RCC 7860 (cell line): Measurements from ENCODE around the gene SLC25A25.

Source experiments
- DNase-seq: peaks from one replicate; pipeline ENCODE4 v3.0.0-alpha.2; 2015; ENCODE audit warnings: low spot score
- FAIRE-seq: peaks from 2 replicates; lab custom pipeline; 2012; peaks lifted over from hg19 to GRCh38; lab: Jason Lieb, UNC

SLC25A25 gene

DNA sequence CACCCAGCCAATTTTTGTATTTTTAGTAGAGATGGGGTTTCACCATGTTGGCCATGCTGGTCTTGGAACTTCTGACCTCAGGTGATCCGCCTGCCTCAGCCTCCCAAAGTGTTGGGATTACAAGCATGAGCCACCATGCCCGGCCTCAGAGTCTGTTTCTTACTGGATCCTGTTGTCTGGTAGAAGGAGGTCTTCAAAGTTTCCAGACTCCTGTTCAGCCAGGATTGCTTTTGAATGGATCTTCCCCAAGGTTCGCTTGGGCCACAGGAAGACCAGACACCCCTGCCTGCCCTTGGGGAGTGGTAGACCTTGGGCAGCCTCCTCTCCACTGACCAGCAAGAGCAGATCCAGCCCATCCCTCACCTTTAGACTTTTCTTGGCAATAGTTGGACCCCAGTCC is 73.6 kb downstream of the SLC25A25 start:
- DNase-seq, result no peak
- no peak for FAIRE-seq

GRCh38 chr9:128142061-128142460 is 74.0 kb downstream of the SLC25A25 start:
- FAIRE-seq, result no peak
- DNase-seq, result no peak

- FAIRE-seq (no peak), DNase-seq (no peak)
These were observed 74.6 kb downstream of the SLC25A25 start for GRCh38 chr9:128142596-128142995.

- FAIRE-seq (no peak), DNase-seq (no peak)
These were observed 75.7 kb downstream of the SLC25A25 start for GRCh38 chr9:128143525-128144238.

DNA sequence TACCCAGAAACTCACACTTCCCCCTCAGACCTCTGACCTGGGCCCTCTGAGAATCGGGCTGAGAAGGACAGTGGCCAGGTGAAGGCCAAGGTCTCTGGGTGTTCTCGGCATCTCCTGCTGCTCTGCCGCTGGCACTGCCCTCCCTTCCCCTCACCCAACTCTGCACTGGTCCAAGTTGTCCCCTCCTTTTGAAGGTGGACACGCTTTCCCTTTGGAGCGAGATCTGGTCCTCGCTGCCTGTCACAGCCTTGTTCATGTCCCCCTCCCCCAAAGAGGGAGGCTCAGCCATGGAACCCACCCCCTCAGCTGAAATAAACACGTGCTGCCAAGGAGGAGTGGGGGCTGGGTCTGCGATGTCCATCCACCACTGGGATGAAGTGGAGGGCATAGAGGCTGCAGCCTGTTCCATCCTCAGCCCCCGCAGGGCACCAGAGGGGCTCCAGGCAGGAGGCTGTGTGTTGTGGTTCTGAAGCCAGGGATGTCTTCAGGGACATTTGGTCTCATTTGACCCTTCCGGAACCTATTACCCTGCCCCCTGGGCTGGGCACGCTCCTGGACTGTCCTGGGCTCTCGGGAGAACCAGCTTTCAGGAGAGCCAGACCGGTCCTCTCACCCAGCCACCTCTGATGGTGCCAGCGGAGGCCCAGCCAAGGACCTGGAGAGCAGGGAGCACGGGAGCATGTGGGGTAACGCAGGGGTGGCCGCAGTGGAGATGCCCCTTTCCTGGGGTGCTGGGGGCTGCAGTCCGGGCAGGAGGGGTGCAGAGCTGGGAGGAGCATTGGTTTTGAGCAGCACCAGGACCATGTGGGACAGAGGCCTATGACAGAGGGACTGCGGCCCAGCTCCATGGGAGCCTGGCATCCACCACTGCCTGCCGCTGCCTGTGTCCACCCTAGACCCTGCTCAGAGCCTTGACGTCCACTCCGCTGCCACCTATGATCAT is 76.5 kb downstream of the SLC25A25 start:
- FAIRE-seq, result no peak
- no peak for DNase-seq

GRCh38 chr9:128145536-128145935 is 77.5 kb downstream of the SLC25A25 start:
- FAIRE-seq (no peak), DNase-seq (no peak)

GRCh38 chr9:128145951-128146351 is 77.9 kb downstream of the SLC25A25 start:
- no peak for DNase-seq
- no peak for FAIRE-seq

DNA sequence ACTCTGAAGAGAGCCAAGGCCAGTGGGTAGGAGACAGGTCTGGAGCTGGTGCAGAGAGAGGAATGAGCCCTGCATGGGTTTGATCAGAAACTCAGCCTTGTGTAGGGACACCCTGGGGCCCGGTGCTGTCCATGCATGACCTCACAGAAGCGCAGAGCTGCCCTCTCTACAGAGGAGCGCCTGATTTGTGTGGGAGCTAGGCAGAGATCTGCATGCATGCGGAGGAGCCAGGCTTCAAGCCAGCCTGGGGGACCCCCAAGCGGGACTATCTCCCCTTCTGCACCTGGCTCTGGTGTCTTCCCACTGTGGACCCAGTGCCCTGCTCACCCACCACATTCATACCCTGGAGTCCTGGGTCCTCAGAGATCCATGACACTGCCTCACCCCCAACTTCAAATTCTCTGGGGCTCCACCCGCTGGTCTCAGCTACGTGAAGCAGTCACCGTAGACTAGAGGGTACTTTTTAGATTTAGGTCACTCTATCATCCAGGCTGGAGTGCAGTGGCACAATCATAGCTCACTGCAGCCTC is 78.6 kb downstream of the SLC25A25 start:
- DNase-seq (no peak), FAIRE-seq (no peak)

- no peak for DNase-seq
- no peak for FAIRE-seq
These were observed 80.5 kb downstream of the SLC25A25 start for GRCh38 chr9:128148509-128149000.

GRCh38 chr9:128149001-128149701 is 81.1 kb downstream of the SLC25A25 start, which contains the start of gene LCN2:
TSS of gene LCN2 (plus strand) at chr9:128149453. CDS start at chr9:128149526, 73 bp downstream.
- FAIRE-seq (no peak), DNase-seq (peak; percentile 4)

- no peak for DNase-seq
- FAIRE-seq, result no peak
These were observed 82.0 kb downstream of the SLC25A25 start for GRCh38 chr9:128149951-128150593.

GRCh38 chr9:128150594-128151308 is 82.7 kb downstream of the SLC25A25 start:
- FAIRE-seq (no peak), DNase-seq (no peak)

DNA sequence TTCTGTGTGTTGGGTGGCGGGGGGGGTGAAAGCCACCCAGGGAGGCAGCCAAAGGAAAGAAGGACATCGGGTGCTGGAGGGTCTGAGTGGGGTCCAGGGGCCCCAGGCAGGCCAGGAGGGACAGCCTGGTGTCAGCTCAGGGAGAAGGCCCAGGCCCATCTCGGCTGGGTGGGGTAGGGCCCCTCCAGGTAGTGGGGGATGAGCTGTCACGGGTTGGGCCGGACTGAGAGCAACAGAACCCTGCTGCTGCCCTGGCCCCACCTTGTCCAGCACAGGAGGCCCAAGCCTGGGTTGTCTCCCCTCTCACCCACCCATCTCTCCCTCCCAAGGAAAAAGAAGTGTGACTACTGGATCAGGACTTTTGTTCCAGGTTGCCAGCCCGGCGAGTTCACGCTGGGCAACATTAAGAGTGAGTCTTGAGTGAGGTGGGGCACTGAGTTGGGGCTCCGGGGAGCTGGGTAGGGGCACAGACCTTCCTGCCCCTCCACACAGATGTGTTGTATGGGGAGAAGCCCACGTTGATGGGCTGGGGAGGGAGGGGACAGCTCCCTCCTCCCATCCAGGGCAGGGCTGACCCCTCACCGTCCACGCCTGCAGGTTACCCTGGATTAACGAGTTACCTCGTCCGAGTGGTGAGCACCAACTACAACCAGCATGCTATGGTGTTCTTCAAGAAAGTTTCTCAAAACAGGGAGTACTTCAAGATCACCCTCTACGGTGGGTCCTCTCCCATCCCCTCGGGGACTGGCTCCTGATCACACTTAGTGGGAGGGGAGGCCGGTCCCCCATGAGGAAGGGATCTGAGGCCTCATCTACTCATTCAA is 83.5 kb downstream of the SLC25A25 start:
- no peak for DNase-seq
- FAIRE-seq, result no peak

- FAIRE-seq, result no peak
- DNase-seq, result no peak
These were observed 84.4 kb downstream of the SLC25A25 start for GRCh38 chr9:128152133-128153059.

GRCh38 chr9:128153060-128153946 is 85.3 kb downstream of the SLC25A25 start:
- DNase-seq, result no peak
- FAIRE-seq, result no peak

GRCh38 chr9:128153947-128154695 is 86.1 kb downstream of the SLC25A25 start:
- DNase-seq (no peak), FAIRE-seq (no peak)
